Stimulated activated memory B cell treated with anti-CD40 and anti-IgM and Interleukin-4, amounts not matched to agents 10 μg/mL and 1 μg/mL and 100 μg/mL, for 72 hours (primary cell): ENCODE data around the gene EDA.

Experiments used
- ATAC-seq: fragments of 150-1000 bp; cut with Tn5 transposase; 2 replicates; pipeline ENCODE4 v1.10.0; 2021
- H3K27ac Mint-ChIP-seq: one replicate; pipeline ENCODE4 v1.8.0; 2022; ENCODE audit warnings: mild to moderate bottlenecking, mixed read lengths
- H3K27me3 Mint-ChIP-seq: one replicate; pipeline ENCODE4 v1.8.0; 2022; ENCODE audit warnings: mixed read lengths
- H3K36me3 Mint-ChIP-seq: one replicate; pipeline ENCODE4 v1.8.0; 2022; ENCODE audit warnings: mixed read lengths
- H3K4me1 Mint-ChIP-seq: one replicate; pipeline ENCODE4 v1.8.0; 2022; ENCODE audit warnings: mixed read lengths
- H3K4me3 Mint-ChIP-seq: one replicate; pipeline ENCODE4 v1.8.0; 2022; ENCODE audit warnings: mild to moderate bottlenecking, moderate library complexity, mixed read lengths
- H3K9me3 Mint-ChIP-seq: one replicate; pipeline ENCODE4 v1.8.0; 2022; ENCODE audit warnings: mixed read lengths

Gene EDA

GRCh38 chrX:70013466-70014381 lies 397.8 kb downstream of the EDA start:
- H3K4me1 Mint-ChIP-seq = no peaks in the 10 kb centered on the region
- no peak overlapping the region for H3K27ac Mint-ChIP-seq
- H3K27me3 Mint-ChIP-seq = no peaks in the 10 kb centered on the region
- no peaks in the 10 kb centered on the region for H3K9me3 Mint-ChIP-seq
- no peak for ATAC-seq
- H3K4me3 Mint-ChIP-seq = no peak overlapping the region
- H3K36me3 Mint-ChIP-seq = no peaks in the 10 kb centered on the region

GRCh38 chrX:70016513-70016912 lies 400.6 kb downstream of the EDA start:
- Mint-ChIP-seq H3K4me3 (no peak overlapping the region), H3K36me3 (no peaks in the 10 kb centered on the region), H3K4me1 (no peaks in the 10 kb centered on the region), H3K27ac (no peak overlapping the region), H3K27me3 (no peaks in the 10 kb centered on the region), H3K9me3 (peaks cover 2% of the 10 kb centered on the region)
- ATAC-seq = no peak

GRCh38 chrX:70022616-70023015 lies 406.7 kb downstream of the EDA start:
- Mint-ChIP-seq H3K27me3 (no peaks in the 10 kb centered on the region), H3K9me3 (peaks cover 2% of the 10 kb centered on the region), H3K27ac (no peak overlapping the region), H3K4me1 (no peaks in the 10 kb centered on the region), H3K4me3 (no peak overlapping the region), H3K36me3 (no peaks in the 10 kb centered on the region)
- no peak for ATAC-seq

- Mint-ChIP-seq H3K27me3 (no peaks in the 10 kb centered on the region), H3K4me3 (no peak overlapping the region), H3K4me1 (no peaks in the 10 kb centered on the region), H3K27ac (no peak overlapping the region), H3K36me3 (no peaks in the 10 kb centered on the region), H3K9me3 (no peaks in the 10 kb centered on the region)
- no peak for ATAC-seq
Observed at GRCh38 chrX:70025464-70025863, 409.6 kb downstream of the EDA start.

GRCh38 chrX:70026112-70026850 lies 410.4 kb downstream of the EDA start:
- H3K4me3 Mint-ChIP-seq = no peak overlapping the region
- no peaks in the 10 kb centered on the region for H3K36me3 Mint-ChIP-seq
- ATAC-seq = no peak
- no peak overlapping the region for H3K27ac Mint-ChIP-seq
- H3K9me3 Mint-ChIP-seq = no peaks in the 10 kb centered on the region
- H3K4me1 Mint-ChIP-seq = no peaks in the 10 kb centered on the region
- H3K27me3 Mint-ChIP-seq = no peaks in the 10 kb centered on the region

GRCh38 chrX:70026851-70027200 lies 410.9 kb downstream of the EDA start:
- no peaks in the 10 kb centered on the region for H3K36me3 Mint-ChIP-seq
- no peaks in the 10 kb centered on the region for H3K27me3 Mint-ChIP-seq
- no peak overlapping the region for H3K4me3 Mint-ChIP-seq
- no peaks in the 10 kb centered on the region for H3K9me3 Mint-ChIP-seq
- H3K27ac Mint-ChIP-seq = no peak overlapping the region
- ATAC-seq = no peak
- no peaks in the 10 kb centered on the region for H3K4me1 Mint-ChIP-seq

- no peak overlapping the region for H3K4me3 Mint-ChIP-seq
- no peak for ATAC-seq
- H3K4me1 Mint-ChIP-seq = no peaks in the 10 kb centered on the region
- H3K27ac Mint-ChIP-seq = no peak overlapping the region
- no peaks in the 10 kb centered on the region for H3K36me3 Mint-ChIP-seq
- no peaks in the 10 kb centered on the region for H3K27me3 Mint-ChIP-seq
- H3K9me3 Mint-ChIP-seq = no peaks in the 10 kb centered on the region
Observed at GRCh38 chrX:70029863-70030262, 413.9 kb downstream of the EDA start.

GRCh38 chrX:70030301-70030767 lies 414.4 kb downstream of the EDA start:
- Mint-ChIP-seq H3K4me1 (no peaks in the 10 kb centered on the region), H3K27me3 (no peaks in the 10 kb centered on the region), H3K27ac (no peak overlapping the region), H3K36me3 (no peaks in the 10 kb centered on the region), H3K4me3 (no peak overlapping the region), H3K9me3 (no peaks in the 10 kb centered on the region)
- no peak for ATAC-seq

GRCh38 chrX:70032792-70033191 lies 416.9 kb downstream of the EDA start:
- H3K27ac Mint-ChIP-seq = no peak overlapping the region
- H3K9me3 Mint-ChIP-seq = no peaks in the 10 kb centered on the region
- no peaks in the 10 kb centered on the region for H3K4me1 Mint-ChIP-seq
- H3K4me3 Mint-ChIP-seq = no peak overlapping the region
- H3K36me3 Mint-ChIP-seq = no peaks in the 10 kb centered on the region
- no peak for ATAC-seq
- H3K27me3 Mint-ChIP-seq = no peaks in the 10 kb centered on the region

GRCh38 chrX:70033348-70034051 lies 417.6 kb downstream of the EDA start:
- H3K36me3 Mint-ChIP-seq = no peaks in the 10 kb centered on the region
- H3K27ac Mint-ChIP-seq = no peak overlapping the region
- ATAC-seq = no peak
- no peaks in the 10 kb centered on the region for H3K9me3 Mint-ChIP-seq
- H3K4me1 Mint-ChIP-seq = no peaks in the 10 kb centered on the region
- H3K4me3 Mint-ChIP-seq = no peak overlapping the region
- no peaks in the 10 kb centered on the region for H3K27me3 Mint-ChIP-seq

GRCh38 chrX:70034646-70035045 lies 418.7 kb downstream of the EDA start:
- no peaks in the 10 kb centered on the region for H3K36me3 Mint-ChIP-seq
- no peaks in the 10 kb centered on the region for H3K9me3 Mint-ChIP-seq
- H3K4me1 Mint-ChIP-seq = no peaks in the 10 kb centered on the region
- ATAC-seq = no peak
- H3K4me3 Mint-ChIP-seq = no peak overlapping the region
- no peaks in the 10 kb centered on the region for H3K27me3 Mint-ChIP-seq
- H3K27ac Mint-ChIP-seq = no peak overlapping the region

- no peaks in the 10 kb centered on the region for H3K4me1 Mint-ChIP-seq
- no peak overlapping the region for H3K4me3 Mint-ChIP-seq
- no peaks in the 10 kb centered on the region for H3K36me3 Mint-ChIP-seq
- ATAC-seq = no peak
- H3K27ac Mint-ChIP-seq = no peak overlapping the region
- H3K9me3 Mint-ChIP-seq = no peaks in the 10 kb centered on the region
- no peaks in the 10 kb centered on the region for H3K27me3 Mint-ChIP-seq
Observed at GRCh38 chrX:70038515-70038914, 422.6 kb downstream of the EDA start.

GRCh38 chrX:70038951-70039350 lies 423.0 kb downstream of the EDA start:
- H3K9me3 Mint-ChIP-seq = no peaks in the 10 kb centered on the region
- no peaks in the 10 kb centered on the region for H3K36me3 Mint-ChIP-seq
- H3K27ac Mint-ChIP-seq = no peak overlapping the region
- H3K27me3 Mint-ChIP-seq = no peaks in the 10 kb centered on the region
- no peak for ATAC-seq
- no peaks in the 10 kb centered on the region for H3K4me1 Mint-ChIP-seq
- H3K4me3 Mint-ChIP-seq = no peak overlapping the region

GRCh38 chrX:70039758-70040157 lies 423.8 kb downstream of the EDA start:
- no peak overlapping the region for H3K27ac Mint-ChIP-seq
- no peaks in the 10 kb centered on the region for H3K36me3 Mint-ChIP-seq
- no peak for ATAC-seq
- H3K4me3 Mint-ChIP-seq = no peak overlapping the region
- H3K27me3 Mint-ChIP-seq = peaks cover 4% of the 10 kb centered on the region
- no peaks in the 10 kb centered on the region for H3K4me1 Mint-ChIP-seq
- no peaks in the 10 kb centered on the region for H3K9me3 Mint-ChIP-seq

GRCh38 chrX:70041993-70042392 lies 426.1 kb downstream of the EDA start:
- Mint-ChIP-seq H3K4me1 (no peaks in the 10 kb centered on the region), H3K27ac (no peak overlapping the region), H3K36me3 (no peaks in the 10 kb centered on the region), H3K27me3 (peaks cover 8% of the 10 kb centered on the region), H3K9me3 (no peaks in the 10 kb centered on the region), H3K4me3 (no peak overlapping the region)
- ATAC-seq = no peak
